ACC112 (cell line): Measurements from ENCODE around the gene LRBA.

Experiments
- H2AFZ ChIP-seq: fragments of 200-600 bp; sonication (generic); one replicate; pipeline ENCODE4 v1.6.0; 2017; ENCODE audit warnings: antibody characterized with exemption, low read length; ENCODE audit not compliant: unreplicated experiment
- H3K27ac ChIP-seq: fragments of 200-600 bp; sonication (generic); 2 replicates; pipeline ENCODE4 v1.5.1; 2014; ENCODE audit warnings: low read depth, mild to moderate bottlenecking, antibody characterized with exemption, low read length, moderate library complexity
- H3K27me3 ChIP-seq: fragments of 200-600 bp; sonication (generic); 2 replicates; pipeline ENCODE4 v1.6.1; 2014; ENCODE audit warnings: mild to moderate bottlenecking, antibody characterized with exemption, low read length, moderate library complexity, mixed read lengths; ENCODE audit not compliant: insufficient read depth
- H3K36me3 ChIP-seq: fragments of 200-600 bp; sonication (generic); 2 replicates; pipeline ENCODE4 v1.6.1; 2016; ENCODE audit warnings: mild to moderate bottlenecking, antibody characterized with exemption, low read length, moderate library complexity, mixed read lengths; ENCODE audit not compliant: insufficient read depth
- H3K4me1 ChIP-seq: fragments of 200-600 bp; sonication (generic); one replicate; pipeline ENCODE4 v1.6.1; 2016; ENCODE audit warnings: low read length, mixed read lengths; ENCODE audit not compliant: insufficient read depth, unreplicated experiment, control insufficient read depth
- H3K4me3 ChIP-seq: fragments of 200-600 bp; sonication (generic); 2 replicates; pipeline ENCODE4 v1.5.1; 2014; ENCODE audit warnings: mild to moderate bottlenecking, low read depth, low read length
- H3K79me2 ChIP-seq: fragments of 200-600 bp; sonication (generic); one replicate; pipeline ENCODE4 v1.6.0; 2016; ENCODE audit warnings: low read length; ENCODE audit not compliant: control insufficient read depth, unreplicated experiment, insufficient read depth

LRBA gene

DNA sequence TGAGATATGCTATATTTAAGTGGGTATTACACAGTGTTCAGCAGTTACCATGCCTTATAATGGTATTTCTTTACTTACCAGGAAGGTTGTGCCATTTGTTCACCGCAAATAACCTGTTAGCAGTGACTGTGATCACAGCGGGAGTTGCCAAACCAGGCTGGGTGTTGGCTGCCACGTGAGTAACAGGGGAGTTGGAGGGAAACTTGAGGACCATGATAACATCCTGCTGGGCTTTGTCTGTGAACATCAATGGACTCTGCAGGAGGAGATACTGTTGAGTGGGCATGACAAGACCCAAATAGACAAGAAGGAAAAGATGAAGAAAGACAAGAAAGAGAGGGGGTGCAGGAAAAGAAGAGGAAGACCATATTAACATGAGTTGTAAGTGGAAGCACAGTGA is 694.0 kb downstream of the LRBA start:
- H3K4me1 ChIP-seq: peaks cover 7% of the 10 kb centered on the region
- H2AFZ ChIP-seq: no peak overlapping the region
- H3K36me3 ChIP-seq: no peaks in the 10 kb centered on the region
- no peaks in the 10 kb centered on the region for H3K27me3 ChIP-seq
- no peak overlapping the region for H3K4me3 ChIP-seq
- H3K79me2 ChIP-seq: no peaks in the 10 kb centered on the region
- H3K27ac ChIP-seq: no peak overlapping the region

DNA sequence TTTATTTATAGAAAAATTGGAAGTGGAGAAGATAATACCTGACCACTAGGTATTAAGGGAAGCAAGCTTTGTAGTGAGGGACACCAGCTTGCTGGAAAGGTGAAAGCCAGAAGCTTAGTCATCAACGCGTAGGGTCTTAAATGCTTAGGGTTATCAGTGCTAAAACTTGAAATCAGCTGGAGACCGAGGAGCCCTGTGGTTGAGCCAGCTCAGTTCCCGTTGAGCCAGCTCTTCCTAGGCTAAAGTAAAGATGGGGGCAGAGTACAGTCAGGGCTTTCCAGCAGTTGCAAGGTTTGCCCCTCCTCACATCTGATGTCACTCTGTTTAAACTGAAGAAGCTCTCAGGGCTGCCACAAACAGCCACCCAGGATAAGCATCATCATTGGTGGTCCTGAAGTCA is 696.1 kb downstream of the LRBA start:
- Histone ChIP-seq H3K27me3 (no peaks in the 10 kb centered on the region), H2AFZ (no peak overlapping the region), H3K27ac (no peak overlapping the region), H3K36me3 (no peaks in the 10 kb centered on the region), H3K79me2 (no peaks in the 10 kb centered on the region), H3K4me3 (no peak overlapping the region), H3K4me1 (peaks cover 8% of the 10 kb centered on the region)

DNA sequence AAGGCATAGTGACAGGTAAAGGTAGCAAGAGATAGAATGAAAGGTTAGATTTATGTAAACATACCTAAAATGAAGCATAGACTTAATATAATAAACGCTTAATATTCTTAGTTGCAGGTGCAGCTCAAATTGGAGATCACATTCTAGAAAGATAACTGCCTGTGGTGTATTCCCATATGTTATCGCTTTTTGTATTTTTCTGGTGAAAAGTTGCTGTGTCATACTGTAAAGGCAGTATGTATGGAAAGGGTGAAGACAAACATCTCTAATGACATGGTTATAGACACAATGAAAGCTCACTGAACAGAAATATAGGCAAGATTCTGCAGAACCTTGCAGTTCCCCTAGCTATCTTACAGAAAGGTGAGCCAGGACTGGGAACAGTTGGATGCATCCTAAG is 696.6 kb downstream of the LRBA start:
- Histone ChIP-seq H3K36me3 (no peaks in the 10 kb centered on the region), H3K79me2 (no peaks in the 10 kb centered on the region), H3K4me1 (peaks cover 8% of the 10 kb centered on the region), H3K4me3 (no peak overlapping the region), H3K27me3 (no peaks in the 10 kb centered on the region), H3K27ac (no peak overlapping the region), H2AFZ (no peak overlapping the region)

DNA sequence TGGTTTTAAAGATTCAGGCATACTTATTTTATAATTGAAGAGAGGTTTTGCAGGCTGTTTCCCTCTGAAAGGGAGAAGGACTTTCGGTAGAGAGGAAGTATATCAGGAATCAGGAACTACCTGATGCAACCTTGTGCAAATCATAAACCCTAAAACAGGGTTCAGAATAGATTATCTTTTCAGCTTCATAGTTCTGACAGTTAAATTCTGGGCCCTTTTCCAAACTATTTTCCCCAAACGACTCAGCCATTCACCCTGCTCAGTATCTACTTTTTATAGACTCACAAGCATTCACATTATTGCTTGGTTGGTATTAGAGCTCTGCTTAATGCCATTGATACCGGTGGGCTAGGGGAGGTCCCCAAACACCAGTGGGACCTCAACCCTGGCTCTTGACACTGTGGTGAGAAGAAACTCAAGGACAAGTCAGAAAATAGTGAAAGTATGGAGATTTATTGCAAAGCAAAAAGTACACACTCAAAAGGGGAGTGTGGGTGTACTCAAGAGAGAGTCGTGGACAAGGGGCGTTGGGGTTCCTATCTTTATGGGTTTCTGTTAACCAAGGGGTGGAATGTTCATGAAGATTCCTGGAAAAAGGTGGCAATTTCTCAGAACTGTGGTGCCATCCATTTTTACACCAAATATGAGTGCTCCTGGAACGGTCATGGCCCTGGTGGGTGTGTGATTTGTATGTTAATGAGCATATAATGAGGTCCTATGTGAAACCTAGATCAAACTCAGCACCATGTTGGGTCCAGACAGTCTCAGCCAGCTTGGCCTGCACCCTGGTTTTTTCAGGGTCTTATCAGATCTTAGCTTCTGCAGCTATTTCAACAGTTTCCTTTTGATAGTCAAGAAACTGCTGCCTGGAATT is 698.5 kb downstream of the LRBA start:
- Histone ChIP-seq H3K4me1 (peaks cover 8% of the 10 kb centered on the region), H2AFZ (no peak overlapping the region)

DNA sequence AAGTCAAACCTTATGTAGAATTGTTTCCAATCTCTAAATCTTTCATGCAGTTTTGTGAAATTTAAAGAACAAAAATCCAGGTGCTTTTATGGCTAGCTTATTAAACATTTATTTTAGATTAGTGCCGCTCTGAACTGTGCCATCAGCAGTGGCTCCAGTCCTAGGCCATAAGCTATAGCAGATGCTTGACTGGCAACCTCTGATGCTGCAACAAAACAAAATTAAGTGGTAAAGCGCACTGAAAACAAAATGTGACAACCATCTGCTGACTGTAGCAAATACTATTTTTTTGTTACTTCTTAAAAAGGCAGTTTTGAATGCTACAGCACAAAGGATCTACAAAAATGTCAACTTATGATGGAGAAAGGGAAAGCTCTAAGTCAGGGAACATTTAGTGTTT is 699.4 kb downstream of the LRBA start:
- no peak overlapping the region for H3K27ac ChIP-seq
- peaks cover 11% of the 10 kb centered on the region for H3K4me1 ChIP-seq
- H3K36me3 ChIP-seq: no peaks in the 10 kb centered on the region
- H3K27me3 ChIP-seq: no peaks in the 10 kb centered on the region
- H3K4me3 ChIP-seq: no peak overlapping the region
- no peaks in the 10 kb centered on the region for H3K79me2 ChIP-seq
- no peak overlapping the region for H2AFZ ChIP-seq

More for the DNA sequence above, 698.5 kb downstream of the LRBA start:
- Histone ChIP-seq H3K36me3 (no peaks in the 10 kb centered on the region), H3K79me2 (no peaks in the 10 kb centered on the region), H3K4me3 (no peak overlapping the region), H3K27ac (no peak overlapping the region), H3K27me3 (no peaks in the 10 kb centered on the region)

DNA sequence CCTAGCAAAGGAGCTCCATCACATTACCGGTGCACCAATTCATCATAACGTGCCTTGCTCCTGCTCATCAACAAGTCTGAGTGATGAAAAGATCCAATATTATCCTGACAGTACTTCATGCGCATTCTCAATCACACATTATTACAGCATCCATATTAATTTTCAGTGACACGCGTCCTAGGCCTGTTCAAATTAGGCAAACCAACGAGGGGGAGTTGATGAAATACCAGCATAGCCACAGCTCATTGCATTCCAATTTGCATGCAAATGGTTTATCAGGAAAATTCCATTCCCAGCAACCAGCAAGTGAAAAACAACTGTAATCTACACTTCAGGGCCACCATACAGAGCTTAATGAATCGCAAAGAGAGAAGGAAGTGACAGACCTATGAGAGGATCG is 699.9 kb downstream of the LRBA start:
- no peak overlapping the region for H3K27ac ChIP-seq
- no peak overlapping the region for H3K4me3 ChIP-seq
- H3K36me3 ChIP-seq: no peaks in the 10 kb centered on the region
- H2AFZ ChIP-seq: no peak overlapping the region
- peaks cover 16% of the 10 kb centered on the region for H3K4me1 ChIP-seq
- H3K27me3 ChIP-seq: no peaks in the 10 kb centered on the region
- no peaks in the 10 kb centered on the region for H3K79me2 ChIP-seq

DNA sequence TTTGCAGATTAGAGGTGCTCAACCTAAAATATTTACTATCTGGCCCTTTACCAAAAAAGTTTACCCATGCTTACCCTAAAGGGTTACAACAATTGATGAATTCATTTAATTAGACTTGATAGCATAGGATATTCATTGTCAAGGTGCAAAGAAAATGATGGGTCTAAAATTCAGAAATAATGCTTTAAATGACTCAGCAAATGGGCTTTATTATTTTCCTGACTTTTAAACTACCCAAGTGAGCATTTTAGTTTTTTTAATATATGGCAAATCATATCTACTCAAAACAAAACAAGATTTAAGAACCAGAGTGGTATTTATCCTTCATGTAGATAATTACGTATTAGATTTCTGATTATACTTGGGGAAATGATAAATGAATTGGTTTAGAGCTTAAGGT is 701.1 kb downstream of the LRBA start:
- H3K27ac ChIP-seq: no peak overlapping the region
- H3K4me1 ChIP-seq: peaks cover 27% of the 10 kb centered on the region
- no peaks in the 10 kb centered on the region for H3K79me2 ChIP-seq
- H3K36me3 ChIP-seq: no peaks in the 10 kb centered on the region
- no peak overlapping the region for H2AFZ ChIP-seq
- H3K4me3 ChIP-seq: no peak overlapping the region
- H3K27me3 ChIP-seq: no peaks in the 10 kb centered on the region

DNA sequence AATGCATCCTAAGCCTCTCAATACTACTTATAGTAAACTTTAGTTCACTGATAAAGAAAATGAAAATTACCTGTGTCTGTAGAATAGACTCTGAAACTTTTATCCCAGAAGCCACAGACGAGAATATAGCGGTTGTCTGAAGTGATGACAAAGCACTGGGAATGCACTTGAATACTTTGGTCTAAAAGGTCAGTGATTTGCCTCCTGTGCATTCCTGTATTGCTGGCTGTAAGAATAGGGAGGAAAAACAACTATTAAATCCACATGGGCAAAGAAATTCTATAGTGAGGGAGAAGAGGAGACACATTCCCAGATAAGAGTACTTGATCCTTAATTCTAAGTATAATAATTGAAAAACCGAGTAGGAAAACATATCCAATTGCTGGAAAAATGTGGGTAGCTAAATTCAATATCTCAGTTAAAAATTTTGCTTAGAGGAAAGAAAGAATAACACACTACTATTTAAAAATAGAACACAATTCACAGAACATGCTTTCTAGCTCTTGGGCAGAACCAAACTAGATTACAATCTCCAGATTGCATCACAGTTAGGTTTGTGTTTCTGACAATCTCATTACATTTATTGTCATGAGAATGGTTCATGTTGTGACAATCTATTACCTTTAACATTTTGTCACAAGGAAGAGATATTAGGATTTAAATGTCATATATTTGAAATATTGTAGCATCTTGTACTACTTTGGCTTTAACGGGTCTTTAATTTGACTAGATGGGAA is 704.8 kb downstream of the LRBA start:
- Histone ChIP-seq H2AFZ (no peak overlapping the region), H3K4me3 (no peak overlapping the region), H3K27ac (peak overlapping the region; percentile 40)

DNA sequence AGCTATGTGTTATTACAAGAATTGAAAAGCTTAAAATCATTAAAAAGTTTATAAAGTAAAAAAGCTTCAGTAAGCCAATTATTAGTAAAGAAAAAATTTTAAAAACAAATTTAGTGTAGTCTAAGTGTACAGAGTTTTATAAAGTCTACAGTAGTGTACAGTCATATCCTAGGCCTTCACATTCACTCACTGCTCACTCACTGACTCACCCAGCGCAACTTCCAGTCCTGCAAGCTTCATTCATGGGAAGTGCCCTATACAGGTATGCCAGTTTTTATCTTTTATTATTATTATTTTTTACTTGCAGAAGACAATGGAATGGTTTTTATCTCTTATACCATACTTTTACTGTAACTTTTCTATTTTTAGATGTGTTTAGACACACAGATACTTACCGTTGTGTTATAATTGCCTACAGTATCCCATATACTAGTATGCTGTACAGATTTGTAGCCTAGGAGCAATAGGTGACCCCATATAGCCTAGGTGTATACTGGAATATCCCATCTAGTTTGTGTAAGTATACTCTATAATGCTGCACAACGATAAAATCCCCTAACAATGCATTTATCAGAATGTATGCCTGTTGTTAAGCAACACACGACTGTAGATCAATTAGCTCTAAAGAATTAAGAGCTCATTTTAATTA is 706.1 kb downstream of the LRBA start:
- H3K27me3 ChIP-seq: no peaks in the 10 kb centered on the region
- H3K36me3 ChIP-seq: peaks cover 4% of the 10 kb centered on the region; the same call in 1 of the 2 replicates
- peak overlapping the region; percentile 46 for H3K27ac ChIP-seq
- no peak overlapping the region for H3K4me3 ChIP-seq
- H2AFZ ChIP-seq: no peak overlapping the region
- H3K4me1 ChIP-seq: peaks cover 48% of the 10 kb centered on the region
- H3K79me2 ChIP-seq: no peaks in the 10 kb centered on the region

More for the DNA sequence above, 704.8 kb downstream of the LRBA start:
- Histone ChIP-seq H3K27me3 (no peaks in the 10 kb centered on the region), H3K36me3 (no peaks in the 10 kb centered on the region; the same call in 1 of the 2 replicates), H3K4me1 (peaks cover 41% of the 10 kb centered on the region), H3K79me2 (no peaks in the 10 kb centered on the region)

DNA sequence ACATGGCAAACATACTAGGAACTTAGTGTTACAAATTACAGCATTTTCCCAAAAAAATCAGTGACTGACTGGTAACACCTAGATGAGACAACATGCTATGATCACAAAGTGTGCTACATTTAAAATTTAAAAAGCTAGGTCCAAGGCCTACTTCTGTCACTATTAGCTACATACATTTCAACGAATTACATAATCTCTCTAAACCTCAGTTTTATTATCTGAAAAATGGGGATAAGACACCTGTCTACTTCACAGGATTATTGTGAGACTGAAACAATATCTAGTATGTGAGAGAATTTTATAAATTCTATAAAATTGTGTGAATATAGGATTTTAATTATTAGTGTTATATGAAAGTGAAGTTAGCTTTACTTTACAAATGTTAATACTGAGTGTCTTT is 708.4 kb downstream of the LRBA start:
- H3K27me3 ChIP-seq: no peaks in the 10 kb centered on the region
- no peak overlapping the region for H3K4me3 ChIP-seq
- no peaks in the 10 kb centered on the region for H3K79me2 ChIP-seq
- H2AFZ ChIP-seq: no peak overlapping the region
- H3K4me1 ChIP-seq: peaks cover 57% of the 10 kb centered on the region
- peaks cover 4% of the 10 kb centered on the region; the same call in 1 of the 2 replicates for H3K36me3 ChIP-seq
- peak overlapping the region; percentile 89 for H3K27ac ChIP-seq
